ENCODE measurements around the gene LACTB.

LACTB gene

DNA sequence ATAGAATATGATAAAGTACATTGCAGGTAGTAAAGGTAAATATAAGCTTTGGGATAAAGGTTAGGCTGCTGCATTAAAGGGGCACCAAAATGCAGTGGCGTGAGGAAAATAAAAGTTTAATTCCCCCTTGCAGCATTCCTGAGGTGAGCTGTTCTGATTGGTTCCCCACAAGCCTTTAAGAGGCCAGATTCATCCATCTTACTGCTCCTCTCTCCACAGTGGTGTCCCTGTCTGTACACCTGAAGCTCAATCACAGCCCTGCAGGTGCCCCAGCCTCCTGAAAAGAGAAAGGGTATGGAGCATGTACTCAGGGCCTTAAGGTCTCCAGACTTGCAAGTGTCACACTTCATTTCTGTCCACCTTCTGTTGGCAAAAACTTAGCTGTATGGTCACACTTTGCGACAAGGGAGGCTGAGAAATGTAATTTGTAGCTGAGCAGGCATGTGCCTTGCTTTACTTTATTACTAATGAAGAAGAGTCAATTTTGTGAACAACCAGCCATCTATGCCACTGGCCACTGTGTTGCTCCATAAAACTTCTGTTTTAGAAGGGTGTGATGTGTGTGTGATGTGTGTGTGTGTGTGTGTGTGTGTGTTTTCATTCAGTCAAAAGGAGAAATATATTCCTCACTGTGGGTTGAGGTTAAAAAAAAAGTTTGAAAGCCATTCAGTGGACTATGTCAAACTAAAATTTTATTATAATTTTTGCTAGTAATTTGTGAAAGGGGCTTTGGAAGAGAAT is 12.8 kb downstream of the LACTB start:
- Histone ChIP-seq H3K27ac (ENCODE audit: low read depth, low read length, poor library complexity, severe bottlenecking) (no peak overlapping the region), H3K9me2 (ENCODE audit: low read depth, low read length) (no peaks in the 10 kb centered on the region)

DNA sequence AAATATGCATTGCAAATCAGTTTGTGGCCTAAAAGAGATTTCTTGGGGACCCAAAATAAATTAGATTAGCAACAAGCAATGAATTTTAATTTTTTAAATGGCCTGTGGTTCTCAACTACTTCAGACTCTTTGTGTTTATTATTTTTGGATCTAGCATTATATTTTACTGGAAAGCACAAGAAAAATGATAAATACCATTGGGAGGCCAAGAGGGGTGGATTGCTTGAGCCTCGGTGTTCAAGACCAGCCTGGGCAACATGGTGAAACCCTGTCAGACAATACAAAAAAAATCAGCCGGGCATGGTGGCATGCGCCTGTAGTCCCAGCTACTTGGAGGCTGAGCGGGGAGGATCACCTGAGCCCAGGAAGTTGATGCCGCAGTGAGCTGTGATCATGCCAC is 13.6 kb downstream of the LACTB start:
- H3K9me3 ChIP-seq (ENCODE audit: low read length) = no peaks in the 10 kb centered on the region
- H3K4me1 ChIP-seq (ENCODE audit: insufficient read depth, low read length, severe bottlenecking) = no peaks in the 10 kb centered on the region
- H3K9ac ChIP-seq (ENCODE audit: low read length) = no peak overlapping the region
- no peak overlapping the region for H2AFZ ChIP-seq (ENCODE audit: low read length)
- no peak for TF ChIP-seq EZH2 (IDR thresholded peaks at IDR 0.05; ENCODE audit: borderline replicate concordance, low read length)
- TF ChIP-seq, protein P1, sequence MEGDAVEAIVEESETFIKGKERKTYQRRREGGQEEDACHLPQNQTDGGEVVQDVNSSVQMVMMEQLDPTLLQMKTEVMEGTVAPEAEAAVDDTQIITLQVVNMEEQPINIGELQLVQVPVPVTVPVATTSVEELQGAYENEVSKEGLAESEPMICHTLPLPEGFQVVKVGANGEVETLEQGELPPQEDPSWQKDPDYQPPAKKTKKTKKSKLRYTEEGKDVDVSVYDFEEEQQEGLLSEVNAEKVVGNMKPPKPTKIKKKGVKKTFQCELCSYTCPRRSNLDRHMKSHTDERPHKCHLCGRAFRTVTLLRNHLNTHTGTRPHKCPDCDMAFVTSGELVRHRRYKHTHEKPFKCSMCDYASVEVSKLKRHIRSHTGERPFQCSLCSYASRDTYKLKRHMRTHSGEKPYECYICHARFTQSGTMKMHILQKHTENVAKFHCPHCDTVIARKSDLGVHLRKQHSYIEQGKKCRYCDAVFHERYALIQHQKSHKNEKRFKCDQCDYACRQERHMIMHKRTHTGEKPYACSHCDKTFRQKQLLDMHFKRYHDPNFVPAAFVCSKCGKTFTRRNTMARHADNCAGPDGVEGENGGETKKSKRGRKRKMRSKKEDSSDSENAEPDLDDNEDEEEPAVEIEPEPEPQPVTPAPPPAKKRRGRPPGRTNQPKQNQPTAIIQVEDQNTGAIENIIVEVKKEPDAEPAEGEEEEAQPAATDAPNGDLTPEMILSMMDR (IDR thresholded peaks at IDR 0.05; ENCODE audit: low read length) = no peak
- no peak overlapping the region for H3K27ac ChIP-seq (ENCODE audit: low read depth, low read length, poor library complexity, severe bottlenecking)
- no peaks in the 10 kb centered on the region for H4K20me1 ChIP-seq (ENCODE audit: insufficient read depth, low read length)
- no peak overlapping the region for H3K4me3 ChIP-seq (ENCODE audit: low read depth, low read length, poor library complexity, severe bottlenecking)
- no peak overlapping the region for H3K4me2 ChIP-seq (ENCODE audit: low read length)
- no peaks in the 10 kb centered on the region for H3F3A ChIP-seq (ENCODE audit: insufficient read depth, low read length)
- H3K9me2 ChIP-seq (ENCODE audit: low read depth, low read length) = no peaks in the 10 kb centered on the region
- H3K36me3 ChIP-seq (ENCODE audit: insufficient read depth, low read length) = no peaks in the 10 kb centered on the region; the same call in 1 of the 2 replicates
- H3K79me2 ChIP-seq (ENCODE audit: insufficient read depth, low read length) = no peaks in the 10 kb centered on the region
- H3K27me3 ChIP-seq (ENCODE audit: insufficient read depth, low read length) = no peaks in the 10 kb centered on the region

More for the DNA sequence above, 12.8 kb downstream of the LACTB start:
- no peaks in the 10 kb centered on the region for H3K9me3 ChIP-seq (ENCODE audit: low read length)
- no peak overlapping the region for H3K4me2 ChIP-seq (ENCODE audit: low read length)
- no peak overlapping the region for H3K4me3 ChIP-seq (ENCODE audit: low read depth, low read length, poor library complexity, severe bottlenecking)
- TF ChIP-seq EZH2 (IDR thresholded peaks at IDR 0.05; ENCODE audit: borderline replicate concordance, low read length) = no peak
- TF ChIP-seq, protein P1 (IDR thresholded peaks at IDR 0.05; ENCODE audit: low read length) = no peak
- no peaks in the 10 kb centered on the region for H4K20me1 ChIP-seq (ENCODE audit: insufficient read depth, low read length)
- no peak overlapping the region for H3K9ac ChIP-seq (ENCODE audit: low read length)
- no peaks in the 10 kb centered on the region for H3K79me2 ChIP-seq (ENCODE audit: insufficient read depth, low read length)
- H3K4me1 ChIP-seq (ENCODE audit: insufficient read depth, low read length, severe bottlenecking) = no peaks in the 10 kb centered on the region
- H3K27me3 ChIP-seq (ENCODE audit: insufficient read depth, low read length) = no peaks in the 10 kb centered on the region
- no peaks in the 10 kb centered on the region for H3F3A ChIP-seq (ENCODE audit: insufficient read depth, low read length)
- no peaks in the 10 kb centered on the region; the same call in 1 of the 2 replicates for H3K36me3 ChIP-seq (ENCODE audit: insufficient read depth, low read length)
- H2AFZ ChIP-seq (ENCODE audit: low read length) = no peak overlapping the region

DNA sequence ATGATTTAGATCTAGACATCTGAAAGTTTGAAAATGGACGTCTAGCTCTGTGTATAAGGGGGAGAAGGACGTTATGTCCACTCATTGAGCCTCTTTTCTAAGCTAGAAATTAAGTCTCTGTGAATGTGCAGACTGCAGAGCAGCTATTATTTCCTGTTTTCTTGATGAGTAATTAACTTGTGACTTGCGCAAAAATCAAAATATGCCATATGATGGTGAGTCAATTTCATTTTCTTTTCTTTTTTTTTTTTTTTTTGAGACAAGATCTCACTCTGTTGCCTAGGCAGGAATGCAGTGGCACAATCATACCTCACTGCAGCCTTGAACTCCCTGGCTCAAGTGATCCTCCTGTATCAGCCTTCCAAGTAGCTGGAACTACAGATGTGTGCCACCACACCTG is 14.1 kb downstream of the LACTB start:
- Histone ChIP-seq H4K20me1 (ENCODE audit: insufficient read depth, low read length) (no peaks in the 10 kb centered on the region), H3K27ac (ENCODE audit: low read depth, low read length, poor library complexity, severe bottlenecking) (no peak overlapping the region), H3K9me2 (ENCODE audit: low read depth, low read length) (no peaks in the 10 kb centered on the region), H3F3A (ENCODE audit: insufficient read depth, low read length) (no peaks in the 10 kb centered on the region), H2AFZ (ENCODE audit: low read length) (no peak overlapping the region), H3K4me2 (ENCODE audit: low read length) (no peak overlapping the region), H3K9ac (ENCODE audit: low read length) (no peak overlapping the region), H3K36me3 (ENCODE audit: insufficient read depth, low read length) (no peaks in the 10 kb centered on the region; the same call in 1 of the 2 replicates), H3K27me3 (ENCODE audit: insufficient read depth, low read length) (no peaks in the 10 kb centered on the region), H3K4me3 (ENCODE audit: low read depth, low read length, poor library complexity, severe bottlenecking) (no peak overlapping the region), H3K79me2 (ENCODE audit: insufficient read depth, low read length) (no peaks in the 10 kb centered on the region), H3K4me1 (ENCODE audit: insufficient read depth, low read length, severe bottlenecking) (no peaks in the 10 kb centered on the region), H3K9me3 (ENCODE audit: low read length) (no peaks in the 10 kb centered on the region)
- no peak for TF ChIP-seq EZH2 (IDR thresholded peaks at IDR 0.05; ENCODE audit: borderline replicate concordance, low read length)
- TF ChIP-seq, protein P1 (IDR thresholded peaks at IDR 0.05; ENCODE audit: low read length) = no peak
